Prostate gland (tissue), 2 donors: ENCODE data around the gene RABGAP1.

Source experiments
- POLR2A ChIP-seq: fragments of 450-650 bp; IDR thresholded peaks from one replicate; pipeline ENCODE4 v1.6.1; 2016; ENCODE audit warnings: antibody characterized with exemption, mild to moderate bottlenecking
- POLR2AphosphoS5 ChIP-seq: sonication (generic); formaldehyde crosslinking; IDR thresholded peaks from one replicate; pipeline ENCODE4 v1.6.1; 2017; ENCODE audit warnings: antibody characterized with exemption
- TF ChIP-seq, protein P1 (sequence below), 4 experiments: fragments of 200-600 bp in 2 of 4; fragments of 450-650 bp in 2 of 4; sonication (generic) in 2 of 4; IDR thresholded peaks; 1 replicate in 3 of 4; 2 replicates in 1 of 4; pipeline ENCODE4 v1.5.1; 2016 to 2019; ENCODE audit warnings: antibody characterized with exemption in 4 of 4, mild to moderate bottlenecking in 2 of 4, moderate library complexity in 2 of 4

DNA sequence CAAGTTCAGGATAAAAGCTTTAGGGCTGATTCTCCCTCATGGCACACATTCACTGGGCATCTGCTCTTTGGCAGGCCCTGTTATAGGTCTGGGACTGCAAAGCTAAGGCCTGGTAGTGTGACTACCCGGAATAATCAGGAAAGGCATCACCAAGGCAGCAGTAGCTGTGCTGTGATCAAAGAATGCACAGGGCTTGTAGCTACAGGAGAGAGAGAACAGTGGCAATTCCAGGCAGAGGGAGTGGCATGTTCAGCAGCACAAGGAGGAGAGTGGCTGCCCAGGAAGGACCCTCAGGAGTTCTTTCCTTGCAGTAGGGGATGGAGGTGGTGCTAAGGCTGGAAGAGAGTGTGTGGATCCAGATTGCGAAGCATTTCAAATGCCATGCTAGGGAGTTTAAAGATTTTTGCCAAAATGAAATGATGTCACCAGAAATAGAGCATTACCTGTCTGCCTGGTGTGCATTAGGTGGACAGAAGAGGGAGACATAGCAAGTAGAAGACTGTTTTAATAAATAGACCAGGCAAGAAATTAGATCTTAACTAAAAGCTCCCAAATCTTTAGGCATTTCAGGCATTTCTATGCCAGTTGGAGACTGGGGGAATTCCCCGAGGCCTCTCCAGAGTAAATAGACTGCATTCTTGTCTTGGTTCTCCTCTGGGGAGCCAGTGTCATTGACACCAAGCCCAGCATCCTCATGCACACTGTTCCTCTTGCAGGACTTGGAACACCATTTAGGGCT lies 161.7 kb downstream of the RABGAP1 start:
- TF ChIP-seq POLR2AphosphoS5 (peak; percentile 32), POLR2A (no peak)
- TF ChIP-seq, protein P1, sequence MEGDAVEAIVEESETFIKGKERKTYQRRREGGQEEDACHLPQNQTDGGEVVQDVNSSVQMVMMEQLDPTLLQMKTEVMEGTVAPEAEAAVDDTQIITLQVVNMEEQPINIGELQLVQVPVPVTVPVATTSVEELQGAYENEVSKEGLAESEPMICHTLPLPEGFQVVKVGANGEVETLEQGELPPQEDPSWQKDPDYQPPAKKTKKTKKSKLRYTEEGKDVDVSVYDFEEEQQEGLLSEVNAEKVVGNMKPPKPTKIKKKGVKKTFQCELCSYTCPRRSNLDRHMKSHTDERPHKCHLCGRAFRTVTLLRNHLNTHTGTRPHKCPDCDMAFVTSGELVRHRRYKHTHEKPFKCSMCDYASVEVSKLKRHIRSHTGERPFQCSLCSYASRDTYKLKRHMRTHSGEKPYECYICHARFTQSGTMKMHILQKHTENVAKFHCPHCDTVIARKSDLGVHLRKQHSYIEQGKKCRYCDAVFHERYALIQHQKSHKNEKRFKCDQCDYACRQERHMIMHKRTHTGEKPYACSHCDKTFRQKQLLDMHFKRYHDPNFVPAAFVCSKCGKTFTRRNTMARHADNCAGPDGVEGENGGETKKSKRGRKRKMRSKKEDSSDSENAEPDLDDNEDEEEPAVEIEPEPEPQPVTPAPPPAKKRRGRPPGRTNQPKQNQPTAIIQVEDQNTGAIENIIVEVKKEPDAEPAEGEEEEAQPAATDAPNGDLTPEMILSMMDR (IDR thresholded peaks at IDR 0.05) = peak in 3 of 4 experiments; percentile 38 to 59 (median 51)
